Measurements from ENCODE around the gene TUBB4B.
"Not testable (repeated sequence)": the region's sequence is repeated elsewhere in the genome, so short reads cannot be mapped to it uniquely, and the experiment has no call there.

Gene TUBB4B

DNA sequence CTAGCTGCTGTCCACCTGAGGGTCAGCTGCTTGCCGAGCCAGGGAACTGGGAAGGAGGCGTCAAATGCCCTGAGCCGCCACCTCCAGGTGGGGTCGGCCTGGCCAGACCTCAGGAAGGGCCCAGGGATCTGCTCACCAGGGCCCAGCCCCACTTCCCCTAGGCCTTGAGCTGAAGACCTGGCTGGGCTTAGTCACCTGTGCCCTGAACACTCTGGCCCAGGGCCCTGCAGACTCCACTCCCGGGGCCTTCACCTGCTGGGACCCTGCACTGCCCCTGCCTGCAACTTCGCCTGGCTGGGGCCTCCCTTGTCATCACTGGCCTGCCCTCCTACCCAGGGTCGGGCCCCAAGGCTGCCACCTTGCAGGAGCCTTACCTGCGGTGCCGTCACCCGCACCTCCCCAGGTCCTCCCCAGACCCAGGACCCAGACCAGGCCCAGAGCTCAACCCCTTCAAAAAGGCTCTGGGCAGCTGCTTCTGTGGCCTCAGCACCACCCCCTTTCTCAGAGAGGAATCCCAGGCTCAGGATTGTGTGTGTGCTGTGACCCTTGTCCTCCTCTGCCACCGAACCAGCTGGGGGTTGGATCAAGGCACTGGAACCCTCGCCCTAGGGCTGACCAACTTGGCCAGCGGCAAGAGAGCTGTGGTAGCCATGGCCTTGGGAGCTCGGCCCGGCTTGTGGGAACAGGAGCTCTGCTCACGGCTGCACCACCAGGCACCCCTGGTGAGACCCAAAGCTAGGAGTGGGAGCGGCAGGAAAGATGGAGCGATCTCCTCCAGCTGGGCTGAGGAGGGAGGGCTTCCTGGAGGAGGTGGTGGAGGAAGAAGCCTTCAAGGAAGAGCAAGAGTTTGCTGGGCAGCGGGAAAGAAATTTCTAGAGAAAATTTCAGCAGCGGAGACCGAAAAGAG, 12.9 kb downstream of the TUBB4B start:
- no peak for DNase-seq

GRCh38 chr9:137254624-137255447, 13.7 kb downstream of the TUBB4B start, which contains the start of gene NELFB:
NELFB (plus strand) TSS chr9:137255327.
- DNase-seq = no peak

DNA sequence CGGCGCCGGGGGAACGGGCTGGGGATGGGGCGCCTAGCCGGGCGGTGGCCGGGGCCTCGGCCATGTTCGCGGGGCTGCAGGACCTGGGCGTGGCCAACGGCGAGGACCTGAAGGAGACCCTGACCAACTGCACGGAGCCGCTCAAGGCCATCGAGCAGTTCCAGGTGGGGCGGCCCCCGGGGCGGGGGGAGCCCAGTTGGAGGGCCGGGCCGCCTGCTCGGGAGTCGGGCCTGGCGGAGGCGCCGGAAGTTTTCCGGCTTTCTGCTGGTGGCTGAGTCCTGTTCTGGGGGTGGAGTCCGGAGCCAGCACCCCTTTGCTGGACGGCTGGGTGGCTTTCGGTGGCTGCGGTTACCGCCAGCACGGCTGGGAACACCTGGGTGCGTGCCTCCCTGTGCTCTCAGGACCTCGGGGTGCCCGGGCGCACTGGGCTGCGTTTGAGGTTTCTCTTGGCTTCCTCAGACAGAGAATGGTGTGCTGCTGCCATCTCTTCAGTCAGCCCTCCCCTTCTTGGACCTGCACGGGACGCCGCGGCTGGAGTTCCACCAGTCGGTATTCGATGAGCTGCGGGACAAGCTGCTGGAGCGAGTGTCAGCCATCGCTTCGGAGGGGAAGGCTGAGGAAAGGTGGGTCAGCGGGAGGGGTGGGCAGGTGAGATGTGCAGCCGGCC, 14.5 kb downstream of the TUBB4B start:
- no peak for DNase-seq

- DNase-seq = no peak
These were observed 15.3 kb downstream of the TUBB4B start for GRCh38 chr9:137256362-137256761.

- DNase-seq = no peak
These were observed 15.8 kb downstream of the TUBB4B start for GRCh38 chr9:137256856-137257255.

- not testable (repeated sequence) for DNase-seq
These were observed 21.3 kb downstream of the TUBB4B start for GRCh38 chr9:137262173-137262908.

GRCh38 chr9:137262909-137263285, 21.8 kb downstream of the TUBB4B start:
- no peak for DNase-seq

GRCh38 chr9:137263506-137263905, 22.4 kb downstream of the TUBB4B start:
- no peak for DNase-seq

DNA sequence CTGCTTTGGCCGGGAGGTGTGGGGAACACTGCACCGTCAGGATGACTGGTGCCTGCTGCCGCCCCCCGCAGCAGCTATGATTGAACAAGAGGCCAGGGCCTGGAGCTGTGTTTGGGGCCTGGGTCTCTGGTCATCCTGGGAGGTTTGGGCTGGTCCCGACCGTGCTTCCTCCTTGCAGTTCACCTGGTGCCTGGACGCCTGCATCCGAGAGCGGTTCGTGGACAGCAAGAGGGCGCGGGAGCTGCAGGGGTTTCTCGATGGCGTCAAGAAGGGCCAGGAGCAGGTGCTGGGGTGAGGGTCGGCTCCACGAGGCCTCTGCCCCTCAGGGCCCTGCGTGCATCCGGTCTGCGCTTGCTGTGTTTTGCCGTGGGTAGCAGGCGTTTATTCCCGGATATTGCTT, 23.0 kb downstream of the TUBB4B start:
- DNase-seq = no peak

DNA sequence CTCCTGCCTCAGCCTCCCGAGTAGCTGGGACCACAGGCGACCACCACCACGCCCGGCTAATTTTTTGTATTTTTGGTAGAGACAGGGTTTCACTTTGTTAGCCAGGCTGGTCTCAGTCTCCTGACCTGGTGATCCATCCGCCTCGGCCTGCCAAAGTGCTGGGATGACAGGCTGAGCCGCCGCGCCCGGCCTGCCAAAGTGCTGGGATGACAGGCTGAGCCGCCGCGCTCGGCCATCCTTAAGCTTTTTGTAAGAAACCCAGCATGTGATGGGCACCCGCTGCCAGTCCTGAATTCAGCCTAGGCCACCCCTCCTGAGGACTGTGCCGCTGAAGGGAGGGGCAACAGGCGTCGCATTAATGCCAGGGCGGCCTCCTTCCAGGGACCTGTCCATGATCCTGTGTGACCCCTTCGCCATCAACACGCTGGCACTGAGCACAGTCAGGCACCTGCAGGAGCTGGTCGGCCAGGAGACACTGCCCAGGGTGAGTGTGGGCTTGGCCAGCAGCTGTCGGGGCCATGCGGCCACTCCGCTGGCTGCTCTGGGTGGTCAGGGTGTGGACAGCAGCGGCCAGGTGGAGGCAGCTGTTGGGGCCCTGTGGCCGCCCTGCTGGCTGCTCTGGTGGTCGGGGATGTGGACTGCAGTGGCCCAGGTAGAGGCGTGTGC, 24.5 kb downstream of the TUBB4B start:
- DNase-seq = no peak

- DNase-seq = no peak
These were observed 25.1 kb downstream of the TUBB4B start for GRCh38 chr9:137266162-137266527.

DNA sequence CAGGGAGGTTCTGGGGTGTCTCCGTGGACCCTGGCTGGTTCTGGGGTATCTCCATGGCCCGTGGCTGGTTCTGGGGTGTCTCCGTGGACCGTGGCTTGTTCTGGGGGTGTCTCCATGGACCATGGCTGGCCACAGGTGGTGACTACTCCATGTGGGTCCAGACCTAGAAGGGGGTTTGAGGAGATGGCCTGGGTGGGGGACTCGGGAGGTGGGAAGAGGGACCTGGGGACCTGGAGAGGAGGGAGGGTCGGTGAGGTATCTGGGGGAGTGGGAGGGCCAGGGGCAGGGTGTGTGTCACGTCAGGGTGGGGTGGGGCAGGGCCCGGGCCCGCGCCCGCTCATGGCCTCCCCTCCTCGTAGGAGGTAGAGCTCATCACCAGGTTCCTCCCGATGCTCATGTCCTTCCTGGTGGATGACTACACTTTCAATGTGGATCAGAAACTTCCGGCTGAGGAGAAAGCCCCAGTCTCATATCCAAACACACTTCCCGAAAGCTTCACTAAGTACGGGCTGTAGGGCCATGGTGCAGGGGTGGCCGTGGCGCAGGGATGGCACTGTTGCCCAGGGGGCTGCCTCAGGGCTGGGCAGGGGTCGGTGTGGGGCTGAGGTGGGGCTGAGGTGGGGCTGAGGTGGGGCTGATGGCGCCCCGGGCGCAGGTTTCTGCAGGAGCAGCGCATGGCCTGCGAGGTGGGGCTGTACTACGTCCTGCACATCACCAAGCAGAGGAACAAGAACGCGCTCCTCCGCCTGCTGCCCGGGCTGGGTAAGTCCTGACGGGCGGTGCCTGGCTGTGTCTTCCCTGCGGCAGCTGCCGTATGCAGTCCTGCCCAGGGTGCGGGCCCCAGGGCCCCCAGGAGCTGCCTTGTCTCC, 25.7 kb downstream of the TUBB4B start:
- no peak for DNase-seq

DNA sequence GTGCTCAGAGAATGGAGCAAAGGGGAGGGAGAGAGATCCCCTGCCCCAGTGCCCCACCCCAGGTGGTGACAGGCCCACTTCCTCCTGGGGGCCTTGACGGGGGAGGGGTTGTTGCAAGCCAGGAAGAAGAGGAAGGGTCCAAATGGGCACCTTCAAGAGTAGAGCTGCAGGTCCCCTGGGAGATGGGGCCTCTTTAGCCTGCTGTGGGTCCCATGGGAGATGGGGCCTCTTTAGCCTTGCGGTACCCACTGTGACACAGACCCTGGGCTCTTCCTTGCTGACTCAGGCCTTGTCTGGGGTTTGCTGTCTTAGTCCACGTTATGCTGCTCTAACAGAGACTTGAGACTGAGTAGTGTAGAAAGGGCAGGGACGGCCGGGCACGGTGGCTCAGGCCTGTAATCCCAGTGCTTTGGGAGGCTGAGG, 26.9 kb downstream of the TUBB4B start:
- DNase-seq = no peak

GRCh38 chr9:137268538-137269201, 27.6 kb downstream of the TUBB4B start:
- no peak for DNase-seq

DNA sequence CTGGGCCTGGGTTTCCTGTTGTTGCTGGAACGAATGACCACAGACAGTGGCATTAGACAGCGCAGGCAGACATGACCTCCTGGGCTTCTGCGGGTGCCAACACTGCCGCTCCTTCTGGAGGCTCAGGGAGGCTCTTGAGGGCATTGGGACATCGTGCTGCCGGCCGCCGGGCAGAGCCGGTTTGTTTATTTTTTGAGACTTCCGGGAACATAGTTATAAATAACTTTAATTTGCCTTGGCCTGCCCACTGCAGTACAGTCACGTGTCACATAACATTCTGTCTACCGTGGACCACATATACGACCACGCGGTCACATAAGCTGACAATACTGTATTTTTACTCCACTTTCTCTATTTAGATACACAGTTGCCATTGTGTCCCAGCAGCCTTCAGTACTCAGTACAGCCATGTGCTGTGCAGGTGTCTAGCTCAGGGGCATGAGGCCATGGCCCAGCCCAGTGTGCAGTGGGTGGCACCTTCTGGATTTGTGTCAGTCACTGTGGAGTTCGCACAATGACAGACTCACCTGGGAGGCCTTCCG, 28.2 kb downstream of the TUBB4B start:
- DNase-seq = no peak

DNA sequence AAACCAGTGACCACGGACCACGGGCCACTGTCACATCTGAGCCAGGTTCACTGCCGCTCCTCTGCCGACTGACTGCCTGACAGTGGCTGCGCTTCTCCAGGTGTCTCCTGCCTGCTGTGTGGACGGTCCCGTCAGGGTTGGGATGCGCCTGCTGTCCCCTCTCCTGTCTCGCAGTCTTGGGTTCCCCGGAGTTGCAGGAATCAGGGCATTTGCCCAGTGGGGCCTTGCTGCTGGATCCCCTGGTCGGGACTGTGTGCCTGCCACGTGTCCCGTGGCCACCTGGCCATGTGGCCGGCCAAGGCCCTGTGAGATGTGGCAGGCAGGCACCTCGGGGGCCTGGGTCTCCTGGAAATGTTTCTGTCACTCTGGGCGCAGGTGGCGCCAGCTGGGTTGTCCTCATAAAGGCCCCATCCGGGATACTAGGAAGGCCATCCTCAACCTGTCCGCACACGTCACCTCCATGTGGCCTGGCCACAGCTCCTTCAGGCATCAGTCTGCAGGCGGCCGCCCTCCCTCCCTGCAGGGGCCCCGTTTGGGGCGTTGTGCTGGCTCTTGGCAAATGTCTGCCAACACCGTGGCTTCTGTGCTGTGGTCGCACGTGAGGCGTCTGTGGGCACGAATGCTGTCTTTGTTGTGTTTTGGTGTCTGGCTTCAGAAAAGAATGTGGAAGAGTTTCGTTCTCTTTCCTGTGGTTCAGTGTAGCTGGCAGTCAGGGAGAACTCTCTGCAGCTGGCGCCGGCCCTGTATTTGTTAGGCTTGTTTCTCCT, 30.0 kb downstream of the TUBB4B start:
- no peak for DNase-seq

DNA sequence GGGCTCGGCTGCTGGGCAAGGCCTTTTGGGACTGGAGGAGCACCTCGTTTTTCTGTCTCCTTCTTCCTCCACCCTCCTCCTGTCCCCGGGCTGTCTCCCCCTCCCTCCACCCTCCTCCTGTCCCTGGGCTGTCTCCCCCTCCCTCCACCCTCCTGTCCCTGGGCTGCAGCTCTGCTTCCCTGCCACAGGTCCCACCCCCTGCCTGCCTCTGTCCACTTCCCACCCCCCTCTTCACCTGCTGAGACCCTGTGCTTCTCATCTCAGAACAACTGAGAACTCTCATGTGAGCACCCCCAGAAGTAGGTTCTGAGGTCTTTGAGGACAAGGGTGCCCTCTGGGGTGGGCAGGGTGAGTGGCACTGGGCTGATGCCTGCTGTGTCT, 30.6 kb downstream of the TUBB4B start:
- no peak for DNase-seq

- DNase-seq = no peak
These were observed 31.4 kb downstream of the TUBB4B start for GRCh38 chr9:137272241-137273094.

All from NCI-H187 treated with DMSO at 0.1 percent for 48 hours (cell line).